ENCODE results near the gene MYLIP. TPM values are rescaled to one million over a fixed set of nuclear protein-coding genes. Genes with fewer than 3 reads are reported as not detected.

Gene MYLIP
- total and polyA plus RNA-seq, 2 of the 4 experiments (the other 2 are of a cell fraction), result 1.8 to 3.2 TPM

GRCh38 chr6:16177881-16178280, 49.0 kb downstream of the MYLIP start:
- H3K79me1 ChIP-seq (ENCODE audit: low read depth in 1 of 2, low read length in 2 of 2), result no peaks in the 10 kb centered on the region
- TF ChIP-seq POLR2A (IDR thresholded peaks at IDR 0.05; ENCODE audit: low read depth, low read length) (no peak), SMC3 (IDR thresholded peaks at IDR 0.05; ENCODE audit: low read depth, low read length) (no peak), ELK1 (IDR thresholded peaks at IDR 0.05; ENCODE audit: borderline replicate concordance, low read depth, low read length) (no peak), NFE2L2 (IDR thresholded peaks at IDR 0.05; ENCODE audit: low read depth, low read length) (no peak), MXI1 (IDR thresholded peaks at IDR 0.05; ENCODE audit: borderline replicate concordance, low read depth, low read length) (no peak)
- POLR2A ChIA-PET (ENCODE audit: unreplicated experiment), result no interaction called here

More at GRCh38 chr6:16177881-16178280, 49.0 kb downstream of the MYLIP start:
- Histone ChIP-seq H2BK20ac (ENCODE audit: low read depth, low read length) (no peak overlapping the region), H4K91ac (ENCODE audit: insufficient read depth, low read depth, low read length) (no peak overlapping the region), H3K4me3 (ENCODE audit: insufficient read depth, low read depth, low read length) (no peak overlapping the region), H2AFZ (replicated peaks; ENCODE audit: low read length, poor library complexity) (no peak overlapping the region), H4K5ac (ENCODE audit: low read depth, low read length) (no peak overlapping the region), H3K18ac (ENCODE audit: low read depth, low read length) (no peak overlapping the region), H4K8ac (ENCODE audit: low read depth in 2 of 2, low read length in 2 of 2) (no peak overlapping the region), H4K20me1 (ENCODE audit: insufficient read depth, low read length) (no peaks in the 10 kb centered on the region), H3K9me1 (ENCODE audit: insufficient read depth, low read length) (no peaks in the 10 kb centered on the region), H3K9ac (ENCODE audit: low read depth, low read length) (no peak overlapping the region), H2AK9ac (replicated peaks; ENCODE audit: low read depth, low read length, poor library complexity) (no peak overlapping the region), H3K23ac (ENCODE audit: low read depth, low read length) (no peak overlapping the region), H2BK120ac (ENCODE audit: low read depth, low read length) (no peak overlapping the region), H3K36me3 (ENCODE audit: control insufficient read depth, insufficient read depth, low read length) (no peaks in the 10 kb centered on the region), H2AK5ac (ENCODE audit: low read depth, low read length) (no peak overlapping the region), H3K27ac (ENCODE audit: insufficient read depth, low read length) (no peak overlapping the region), H3K56ac (ENCODE audit: extremely low read depth, insufficient read depth, low read length) (no peak overlapping the region), H3K4me2 (ENCODE audit: low read depth, low read length) (no peak overlapping the region), H3K27me3 (ENCODE audit: control insufficient read depth, insufficient read depth, low read length) (peaks cover 33% of the 10 kb centered on the region), H3K4me1 (ENCODE audit: control insufficient read depth, insufficient read depth, low read length) (no peaks in the 10 kb centered on the region), H2BK15ac (ENCODE audit: low read depth, low read length) (no peak overlapping the region), H3K9me3 (ENCODE audit: control insufficient read depth, insufficient read depth, low read length) (peaks cover 5% of the 10 kb centered on the region), H3K4ac (ENCODE audit: low read depth, low read length) (no peak overlapping the region), H2BK5ac (ENCODE audit: low read depth, low read length, poor library complexity, severe bottlenecking) (no peak overlapping the region), H3K14ac (replicated peaks; ENCODE audit: low read depth, low read length) (no peak overlapping the region)
- intact Hi-C loops (cut with micrococcal nuclease), result no loop called here
- BruUV-seq (replicated peaks), result no TSS peak
- ATAC-seq (ENCODE audit: low read depth) (no peak), DNase-seq (no peak)
- dilution Hi-C loops (cut with HindIII; ENCODE audit: low sequenced_read_pairs, unreplicated experiment), result loop anchor here (25.0 kb wide), 1 partner anchor 491 kb away; no protein-coding TSS in a partner anchor
- WGBS, 2 experiments (ENCODE audit: extremely low coverage in 2 of 2, insufficient read length in 1 of 2), result no CpG with 5 or more reads among the region's 5 CpGs
- in situ Hi-C loops (cut with MboI; ENCODE audit: low sequenced_read_pairs), result no loop called here
- CTCF ChIA-PET, result no interaction called here
